ENCODE measurements around the gene SP5. TPM values are rescaled to one million over a fixed set of nuclear protein-coding genes. Genes with fewer than 3 reads are reported as not detected.

The SP5 gene
- total RNA-seq, 2 donors from 2014 or later: not detected

DNA sequence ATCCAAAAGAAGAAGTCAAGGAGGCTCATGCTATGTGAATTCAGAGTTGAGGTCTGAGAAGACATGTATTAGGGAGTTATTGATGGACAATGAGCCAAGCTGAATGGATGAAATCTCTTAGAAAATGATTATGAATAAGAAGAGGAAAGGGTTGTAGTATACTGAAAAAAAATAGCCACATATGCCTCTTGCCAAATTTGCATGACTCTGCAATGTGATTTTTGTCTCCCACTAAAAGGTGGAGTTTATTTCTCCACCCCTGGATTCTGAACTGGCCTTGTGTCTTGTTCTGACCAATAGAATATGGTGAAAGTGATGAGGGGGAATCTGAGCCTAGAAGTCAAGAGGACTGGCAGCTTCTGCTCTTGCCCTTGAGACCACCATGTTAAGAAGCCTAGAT is 46.4 kb downstream of the SP5 start:
- Mint-ChIP-seq H3K27me3 (peaks cover 10% of the 10 kb centered on the region), H3K27ac (no peak overlapping the region), H3K4me3 (no peak overlapping the region), H3K36me3 (ENCODE audit: low read depth) (no peaks in the 10 kb centered on the region), H3K4me1 (no peaks in the 10 kb centered on the region)
- no peak for ATAC-seq
- DNase-seq: no peak
- no peaks in the 10 kb centered on the region for H3K9me3 ChIP-seq (ENCODE audit: control insufficient read depth, low read length, poor library complexity, severe bottlenecking)

DNA sequence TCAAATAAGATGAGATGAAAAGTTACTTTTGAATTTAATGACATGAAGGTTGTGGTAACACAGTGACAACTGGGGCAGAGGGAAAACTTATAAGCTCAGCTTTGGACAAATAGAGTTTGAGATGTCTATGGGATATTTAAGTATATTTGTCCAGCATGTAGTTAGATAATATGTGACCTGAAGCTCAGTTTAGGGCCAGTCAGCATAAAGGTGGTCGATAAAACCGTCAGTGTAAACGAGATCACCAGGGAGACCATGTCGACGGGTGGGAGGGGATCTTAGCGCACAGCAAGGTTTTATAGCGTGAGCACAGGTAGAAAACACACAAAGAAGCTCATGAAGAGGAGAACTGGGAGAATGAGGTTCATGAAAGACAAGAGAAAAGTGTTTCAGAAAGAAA is 47.6 kb downstream of the SP5 start:
- DNase-seq: no peak
- no peaks in the 10 kb centered on the region for H3K9me3 ChIP-seq (ENCODE audit: control insufficient read depth, low read length, poor library complexity, severe bottlenecking)
- peaks cover 10% of the 10 kb centered on the region for H3K27me3 Mint-ChIP-seq
- no peak for ATAC-seq
- no peak overlapping the region for H3K27ac Mint-ChIP-seq
- no peaks in the 10 kb centered on the region for H3K4me1 Mint-ChIP-seq
- no peak overlapping the region for H3K4me3 Mint-ChIP-seq
- H3K36me3 Mint-ChIP-seq (ENCODE audit: low read depth): no peaks in the 10 kb centered on the region

DNA sequence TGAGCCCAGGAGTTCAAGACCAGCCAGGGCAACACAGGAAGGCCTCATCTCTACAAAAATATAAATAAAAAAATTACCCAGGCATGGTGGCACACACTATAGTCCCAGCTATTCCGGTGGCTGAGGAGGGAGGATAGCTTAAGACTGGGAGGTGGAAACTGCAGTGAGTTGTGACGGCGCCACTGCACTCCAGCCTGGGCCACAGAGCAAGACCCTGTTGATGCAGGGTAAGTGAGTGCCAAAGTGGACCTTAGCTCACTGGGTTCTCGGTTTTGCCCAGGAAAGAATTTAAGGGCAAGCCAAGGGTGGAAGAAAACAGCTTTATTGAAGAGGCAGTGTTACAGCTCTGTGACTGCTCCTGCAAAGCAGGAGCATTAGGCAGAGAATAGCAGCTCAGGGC is 48.1 kb downstream of the SP5 start:
- Mint-ChIP-seq H3K36me3 (ENCODE audit: low read depth) (no peaks in the 10 kb centered on the region), H3K4me1 (no peaks in the 10 kb centered on the region), H3K27ac (no peak overlapping the region)

DNA sequence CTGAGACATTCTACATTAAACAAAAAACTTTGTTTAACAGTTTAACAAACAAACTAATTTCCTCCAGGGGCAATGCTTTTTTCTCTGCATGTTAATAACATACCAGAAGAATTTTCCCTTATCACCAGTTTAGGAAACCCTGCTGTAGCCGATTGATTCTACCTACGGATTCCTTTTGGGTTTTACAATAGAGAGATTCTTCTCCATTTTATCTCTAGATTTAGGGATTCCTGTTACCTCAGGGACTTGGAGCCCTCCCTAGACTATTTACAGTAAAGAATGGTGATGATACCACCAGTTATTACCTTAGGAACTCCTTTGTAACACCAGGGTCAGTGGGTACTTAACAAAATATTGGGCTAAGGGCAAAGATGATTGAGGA is 49.7 kb downstream of the SP5 start:
- no peaks in the 10 kb centered on the region for H3K4me1 Mint-ChIP-seq
- H3K4me3 Mint-ChIP-seq: no peak overlapping the region
- DNase-seq: no peak
- H3K27me3 Mint-ChIP-seq: peaks cover 8% of the 10 kb centered on the region
- no peak overlapping the region for H3K27ac Mint-ChIP-seq
- no peak for ATAC-seq
- H3K36me3 Mint-ChIP-seq (ENCODE audit: low read depth): no peaks in the 10 kb centered on the region
- H3K9me3 ChIP-seq (ENCODE audit: control insufficient read depth, low read length, poor library complexity, severe bottlenecking): no peaks in the 10 kb centered on the region

More for the DNA sequence above, 48.1 kb downstream of the SP5 start:
- Mint-ChIP-seq H3K27me3 (peaks cover 11% of the 10 kb centered on the region), H3K4me3 (no peak overlapping the region)
- ATAC-seq (no peak), DNase-seq (no peak)
- no peaks in the 10 kb centered on the region for H3K9me3 ChIP-seq (ENCODE audit: control insufficient read depth, low read length, poor library complexity, severe bottlenecking)

DNA sequence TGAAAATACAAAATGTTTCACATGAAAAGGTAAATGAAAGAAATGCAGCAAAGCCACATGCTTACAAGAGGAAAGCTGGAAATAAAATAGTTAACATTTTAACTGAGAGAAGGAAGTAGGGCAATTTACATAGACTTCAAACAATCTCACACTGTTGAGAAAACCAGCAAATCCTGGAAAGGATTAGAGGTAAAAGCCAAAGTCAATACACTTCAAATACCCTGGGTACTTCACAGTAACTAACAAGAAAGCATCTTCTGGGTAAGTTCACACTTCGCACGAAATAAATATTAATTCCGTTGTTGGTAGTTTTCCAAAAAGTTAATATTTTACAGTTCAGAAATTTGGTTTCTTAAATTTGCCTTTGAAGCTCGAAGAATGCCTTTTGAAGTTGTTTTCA is 51.6 kb downstream of the SP5 start:
- peaks cover 12% of the 10 kb centered on the region for H3K27me3 Mint-ChIP-seq
- no peak overlapping the region for H3K27ac Mint-ChIP-seq
- H3K36me3 Mint-ChIP-seq (ENCODE audit: low read depth): no peaks in the 10 kb centered on the region
- no peak overlapping the region for H3K4me3 Mint-ChIP-seq
- no peak for ATAC-seq
- H3K9me3 ChIP-seq (ENCODE audit: control insufficient read depth, low read length, poor library complexity, severe bottlenecking): no peaks in the 10 kb centered on the region
- DNase-seq: no peak
- peaks cover 12% of the 10 kb centered on the region for H3K4me1 Mint-ChIP-seq

Other genes with a start within 250 kb of the SP5 start
- gene ERICH2, start 55.0 kb downstream of the SP5 start, total RNA-seq: not detected
- gene GAD1, start 101.5 kb downstream of the SP5 start, total RNA-seq: not detected
- 10 to 100 TPM; 80.5 to 89.4 TPM for gene GORASP2, start 213.9 kb downstream of the SP5 start, total RNA-seq